Measurements from ENCODE around the gene ITFG1.

- no peak for TF ChIP-seq CTCF (conservative IDR thresholded peaks at IDR 0.05; ENCODE audit: low read length)
- no peak for TF ChIP-seq EZH2phosphoT487 (IDR thresholded peaks at IDR 0.05; ENCODE audit: borderline replicate concordance)
Observed at GRCh38 chr16:47311738-47312505, 148.9 kb downstream of the ITFG1 start.

Data from Loucy (cell line).